Natural killer cell (primary cell): ENCODE data around the gene WHRN. TPM values are rescaled to one million over a fixed set of nuclear protein-coding genes. Genes with fewer than 3 reads are reported as not detected.

ENCODE experiments used
- ATAC-seq, 3 donors: fragments of 150-1000 bp in 2 of 3; fragments of 200-7000 bp in 1 of 3; cut with Tn5 transposase; 1 replicate in 1 of 3; 2 replicates in 2 of 3; pipeline ENCODE4 v1.10.0; 2021; ENCODE audit warnings: mild to moderate bottlenecking in 2 of 3, moderate library complexity in 2 of 3
- DNase-seq, 2 donors: peaks; one replicate each; pipeline versions ENCODE4 v3.0.0 to v3.0.0-alpha.2; 2013 to 2021; ENCODE audit warnings: mixed read lengths in 1 of 2
- H3K27ac ChIP-seq: one replicate; pipeline ENCODE4 v1.5.1; 2013; ENCODE audit warnings: mild to moderate bottlenecking, low read length
- H3K27me3 ChIP-seq: one replicate; pipeline ENCODE4 v1.6.1; 2013; ENCODE audit warnings: low read length; ENCODE audit not compliant: control insufficient read depth, insufficient read depth
- H3K36me3 ChIP-seq: one replicate; pipeline ENCODE4 v1.6.1; 2013; ENCODE audit warnings: low read length; ENCODE audit not compliant: control insufficient read depth, insufficient read depth
- H3K4me1 ChIP-seq: one replicate; pipeline ENCODE4 v1.6.1; 2013; ENCODE audit warnings: low read length; ENCODE audit not compliant: control insufficient read depth, insufficient read depth
- H3K4me3 ChIP-seq: one replicate; pipeline ENCODE4 v1.5.1; 2013; ENCODE audit warnings: low read length
- H3K9me3 ChIP-seq: one replicate; pipeline ENCODE4 v1.6.1; 2013; ENCODE audit warnings: low read length; ENCODE audit not compliant: control insufficient read depth, insufficient read depth
- H3K27ac Mint-ChIP-seq, 2 donors: one replicate each; pipeline ENCODE4 v1.8.0; 2022; ENCODE audit warnings: mild to moderate bottlenecking in 2 of 2, mixed read lengths in 2 of 2, moderate library complexity in 1 of 2
- H3K27me3 Mint-ChIP-seq, 2 donors: one replicate each; pipeline ENCODE4 v1.8.0; 2022; ENCODE audit warnings: low read depth in 2 of 2, mixed read lengths in 2 of 2
- H3K36me3 Mint-ChIP-seq: one replicate; pipeline ENCODE4 v1.8.0; 2022; ENCODE audit warnings: mixed read lengths
- H3K4me1 Mint-ChIP-seq, 2 donors: one replicate each; pipeline ENCODE4 v1.8.0; 2022; ENCODE audit warnings: mixed read lengths in 2 of 2
- H3K4me3 Mint-ChIP-seq: one replicate; pipeline ENCODE4 v1.8.0; 2022; ENCODE audit warnings: mild to moderate bottlenecking, moderate library complexity, mixed read lengths
- H3K9me3 Mint-ChIP-seq, 2 donors: one replicate each; pipeline ENCODE4 v1.8.0; 2022; ENCODE audit warnings: mixed read lengths in 2 of 2
- WGBS: methylation state at CpG from one replicate; pipeline ENCODE4 v1.1.7; 2013; ENCODE audit warnings: missing lambda C conversion rate; ENCODE audit not compliant: insufficient coverage; 5-methylcytosine and 5-hydroxymethylcytosine counted together
- intact Hi-C: fragments of 100-400 bp; cut with micrococcal nuclease; formaldehyde crosslinking; loops from one replicate; pipeline ENCODE4 v1.14.2; 2022
- total RNA-seq, 4 donors: library from RNA; stranded (reverse); fragments of 120-200 nt in 1 of 4; gene quantifications; one replicate each; pipeline versions ENCODE4 v1.2.3 to v1.2.4, GENCODE V29; 2013 to 2022
- TF ChIP-seq, protein P1 (sequence below): fragments of 200-600 bp; IDR thresholded peaks from one replicate; pipeline ENCODE4 v1.8.0; 2022; ENCODE audit warnings: antibody characterized with exemption

Gene WHRN
- total RNA-seq, 3 donors from 2014 or later (not counting 1 experiment from before 2014, with no cell fraction given): 29.8 to 90.6 (median 36.8) TPM

DNA sequence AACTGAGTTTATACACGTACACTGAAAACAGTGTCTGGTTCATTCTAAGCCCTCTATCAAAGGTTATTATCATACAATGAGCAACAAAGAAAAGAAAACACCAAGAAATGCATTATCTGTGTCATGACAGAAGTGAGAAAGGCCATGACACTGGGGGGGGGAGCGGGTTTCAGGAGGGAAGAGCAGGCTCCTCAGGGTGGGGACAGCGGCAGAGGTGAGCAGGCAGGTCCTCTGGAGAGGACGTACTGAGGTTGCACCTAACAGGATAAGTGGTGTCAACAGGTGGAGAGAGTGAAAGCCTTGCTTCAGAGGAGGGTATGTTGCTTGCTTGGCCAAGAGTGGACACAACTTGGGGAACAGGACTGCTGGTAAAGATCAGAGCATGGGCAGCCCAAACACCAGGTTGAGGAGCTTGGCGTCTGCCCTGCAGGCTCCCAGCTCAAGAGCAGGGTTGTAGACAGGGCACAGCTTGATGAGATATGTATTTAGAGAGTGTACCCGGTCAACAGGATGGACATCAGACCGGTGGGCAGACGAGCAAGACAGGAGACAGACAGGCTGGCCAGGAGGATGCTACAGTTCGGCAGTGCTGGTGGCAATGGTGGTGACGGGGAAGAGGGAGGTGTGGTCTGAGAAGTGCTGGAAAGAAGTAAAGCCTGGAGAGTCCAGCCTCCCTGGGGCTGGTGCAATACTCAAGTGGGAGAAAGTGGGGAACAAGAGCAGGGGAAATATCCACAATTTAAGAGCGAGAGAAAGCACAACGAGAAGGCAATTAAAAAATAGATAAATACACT is 10.3 kb downstream of the WHRN start:
- intact Hi-C loops: no loop called here
- ATAC-seq (peak in 2 of 3 donors; percentile 21 to 36), DNase-seq (no peak)
- H3K4me3 Mint-ChIP-seq: no peak overlapping the region
- no peaks in the 10 kb centered on the region for H3K36me3 Mint-ChIP-seq
- H3K27ac Mint-ChIP-seq: peak overlapping the region; percentile 6 to 41
- H3K4me1 ChIP-seq: peaks cover 8% of the 10 kb centered on the region
- no peaks in the 10 kb centered on the region for H3K9me3 Mint-ChIP-seq
- no peak overlapping the region for H3K27ac ChIP-seq
- H3K4me1 Mint-ChIP-seq: peaks cover 0 to 16% of the 10 kb centered on the region in 2 donors
- H3K27me3 ChIP-seq: no peaks in the 10 kb centered on the region
- H3K9me3 ChIP-seq: no peaks in the 10 kb centered on the region
- no peak overlapping the region for H3K4me3 ChIP-seq
- 80% methylated on average over 12 of the region's 12 CpGs for WGBS
- TF ChIP-seq, protein P1, sequence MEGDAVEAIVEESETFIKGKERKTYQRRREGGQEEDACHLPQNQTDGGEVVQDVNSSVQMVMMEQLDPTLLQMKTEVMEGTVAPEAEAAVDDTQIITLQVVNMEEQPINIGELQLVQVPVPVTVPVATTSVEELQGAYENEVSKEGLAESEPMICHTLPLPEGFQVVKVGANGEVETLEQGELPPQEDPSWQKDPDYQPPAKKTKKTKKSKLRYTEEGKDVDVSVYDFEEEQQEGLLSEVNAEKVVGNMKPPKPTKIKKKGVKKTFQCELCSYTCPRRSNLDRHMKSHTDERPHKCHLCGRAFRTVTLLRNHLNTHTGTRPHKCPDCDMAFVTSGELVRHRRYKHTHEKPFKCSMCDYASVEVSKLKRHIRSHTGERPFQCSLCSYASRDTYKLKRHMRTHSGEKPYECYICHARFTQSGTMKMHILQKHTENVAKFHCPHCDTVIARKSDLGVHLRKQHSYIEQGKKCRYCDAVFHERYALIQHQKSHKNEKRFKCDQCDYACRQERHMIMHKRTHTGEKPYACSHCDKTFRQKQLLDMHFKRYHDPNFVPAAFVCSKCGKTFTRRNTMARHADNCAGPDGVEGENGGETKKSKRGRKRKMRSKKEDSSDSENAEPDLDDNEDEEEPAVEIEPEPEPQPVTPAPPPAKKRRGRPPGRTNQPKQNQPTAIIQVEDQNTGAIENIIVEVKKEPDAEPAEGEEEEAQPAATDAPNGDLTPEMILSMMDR: no peak
- H3K36me3 ChIP-seq: no peaks in the 10 kb centered on the region
- H3K27me3 Mint-ChIP-seq: peaks cover 13 to 19% of the 10 kb centered on the region in 2 donors

DNA sequence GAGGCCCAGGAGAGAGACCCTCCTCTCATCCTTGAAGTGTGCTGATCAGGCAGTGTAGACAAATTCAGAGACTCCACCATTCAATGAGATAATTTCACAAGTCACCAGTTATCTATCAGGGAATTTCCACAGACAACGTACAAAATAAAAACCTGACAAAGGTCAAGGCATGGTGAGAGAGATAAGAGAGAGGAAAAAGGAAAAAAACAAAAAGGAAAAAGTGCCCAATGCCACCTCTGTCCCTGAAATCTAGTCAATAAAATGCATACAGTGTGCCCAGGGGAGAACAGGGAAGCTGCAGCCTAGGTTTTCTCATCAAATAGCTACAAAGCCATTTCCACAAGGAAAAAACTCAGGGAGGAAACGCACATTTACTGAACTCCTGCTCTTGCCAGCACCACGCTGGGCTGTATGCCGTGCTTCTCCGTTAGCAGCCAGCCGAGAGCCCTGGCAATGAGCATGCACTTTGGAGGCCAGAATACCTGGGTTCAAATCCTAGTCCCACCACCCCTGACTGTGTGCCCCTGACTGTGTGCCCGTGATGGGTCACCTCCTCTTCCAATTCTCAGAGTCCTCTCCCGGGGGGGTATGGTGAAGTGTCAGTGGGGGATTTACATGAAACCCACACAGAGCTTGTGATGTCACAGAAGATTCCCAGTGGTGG is 11.6 kb downstream of the WHRN start:
- H3K36me3 ChIP-seq: no peaks in the 10 kb centered on the region
- H3K4me1 ChIP-seq: peaks cover 8% of the 10 kb centered on the region
- Mint-ChIP-seq H3K4me1 (peaks cover 0 to 16% of the 10 kb centered on the region in 2 donors), H3K4me3 (no peak overlapping the region), H3K36me3 (no peaks in the 10 kb centered on the region), H3K27ac (peak overlapping the region in 1 of 2 donors; percentile 54), H3K9me3 (no peaks in the 10 kb centered on the region), H3K27me3 (peaks cover 10 to 11% of the 10 kb centered on the region in 2 donors)
- ATAC-seq (peak in 2 of 3 donors; percentile 50 to 63), DNase-seq (peak in 1 of 2 donors; percentile 45)
- no peaks in the 10 kb centered on the region for H3K27me3 ChIP-seq
- WGBS: 90% methylated on average over 7 of the region's 8 CpGs
- no peak overlapping the region for H3K27ac ChIP-seq
- intact Hi-C loops: no loop called here
- no peaks in the 10 kb centered on the region for H3K9me3 ChIP-seq
- H3K4me3 ChIP-seq: no peak overlapping the region
- TF ChIP-seq, protein P1: no peak

DNA sequence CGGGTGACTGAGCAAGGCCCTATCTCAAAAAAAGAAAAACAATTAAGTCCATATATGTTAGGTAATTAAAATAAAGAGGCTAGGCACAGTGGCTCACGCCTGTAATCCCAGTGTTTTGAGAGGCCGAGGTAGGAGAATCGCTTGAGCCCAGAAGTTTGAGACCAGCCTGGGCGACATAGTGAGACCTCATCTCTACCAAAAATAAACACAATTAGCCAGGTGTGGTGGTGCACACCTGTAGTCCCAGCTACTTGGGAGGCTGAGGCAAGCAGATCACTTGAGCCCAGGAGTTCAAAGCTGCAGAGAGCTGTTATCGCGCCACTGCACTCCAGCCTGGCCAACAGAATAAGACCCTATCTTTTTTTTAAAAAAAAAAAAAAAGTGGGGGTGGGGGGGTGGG is 12.3 kb downstream of the WHRN start:
- WGBS: 96% methylated on average over 4 of the region's 7 CpGs
- intact Hi-C loops: no loop called here
- TF ChIP-seq, protein P1: no peak
- no peak for DNase-seq
- H3K4me1 ChIP-seq: peaks cover 5% of the 10 kb centered on the region
- Mint-ChIP-seq H3K4me1 (peaks cover 0 to 16% of the 10 kb centered on the region in 2 donors), H3K9me3 (no peaks in the 10 kb centered on the region), H3K27ac (peak overlapping the region in 1 of 2 donors; percentile 54), H3K36me3 (no peaks in the 10 kb centered on the region), H3K4me3 (no peak overlapping the region), H3K27me3 (peaks cover 10 to 11% of the 10 kb centered on the region in 2 donors)
- no peak overlapping the region for H3K4me3 ChIP-seq
- H3K9me3 ChIP-seq: no peaks in the 10 kb centered on the region
- no peak overlapping the region for H3K27ac ChIP-seq
- H3K27me3 ChIP-seq: no peaks in the 10 kb centered on the region
- H3K36me3 ChIP-seq: no peaks in the 10 kb centered on the region
- ATAC-seq: no peak
